SK-N-SH (cell line): ENCODE results near the gene POLR1A. TPM values are rescaled to one million over a fixed set of nuclear protein-coding genes. Genes with fewer than 3 reads are reported as not detected.

Experiments used
- CTCF ChIA-PET: fragments of 300-600, 350-600 bp; formaldehyde crosslinking; extraction: SDS; loops from one replicate; lab custom pipeline; 2021; lab: Yijun Ruan, JAX
- POLR2A ChIA-PET: fragments of 350-600 bp; sonication (Branson Sonifier 250); formaldehyde crosslinking; extraction: SDS; loops from one replicate; lab custom pipeline; 2020; ENCODE audit warnings: antibody characterized with exemption, inconsistent platforms; lab: Yijun Ruan, JAX
- DNase-seq: peaks from one replicate; pipeline ENCODE4 v3.0.0; 2012
- H2AFZ ChIP-seq: fragments of 200-600 bp; sonication (generic); 2 replicates; pipeline ENCODE4 v1.8.1; 2016; ENCODE audit warnings: antibody characterized with exemption, mild to moderate bottlenecking, low read depth
- H3F3A ChIP-seq: fragments of 200-600 bp; sonication (generic); replicated peaks from 2 replicates; pipeline ENCODE3; 2016; ENCODE audit warnings: antibody characterized with exemption, mild to moderate bottlenecking; ENCODE audit not compliant: insufficient read depth
- H3K27ac ChIP-seq, 2 experiments: fragments of 200-500 bp in 1 of 2; fragments of 200-600 bp in 1 of 2; sonication (Bioruptor generic) in 1 of 2; sonication (generic), shearing (Covaris generic) in 1 of 2; 2 replicates each; pipeline versions ENCODE4 v1.5.1 to v1.6.1; 2014 to 2016; ENCODE audit warnings: low read depth in 2 of 2, inconsistent platforms in 1 of 2, low read length in 1 of 2, mild to moderate bottlenecking in 1 of 2, mixed read lengths in 1 of 2
- H3K27me3 ChIP-seq: fragments of 200-600 bp; sonication (generic), shearing (Covaris generic); 2 replicates; pipeline ENCODE4 v1.6.1; 2016; ENCODE audit warnings: mixed run types; ENCODE audit not compliant: insufficient read depth
- H3K36me3 ChIP-seq, 2 experiments: fragments of 200-500 bp in 1 of 2; fragments of 200-600 bp in 1 of 2; sonication (Bioruptor generic) in 1 of 2; sonication (generic) in 1 of 2; replicated peaks in 1 of 2; 2 replicates each; pipeline versions ENCODE3 to v1.5.1; 2014 to 2016; ENCODE audit warnings: low read length in 1 of 2, mild to moderate bottlenecking in 1 of 2; ENCODE audit not compliant: insufficient read depth in 2 of 2, control insufficient read depth in 1 of 2
- H3K4me1 ChIP-seq, 2 experiments: fragments of 200-500 bp in 1 of 2; fragments of 200-600 bp in 1 of 2; sonication (Bioruptor generic) in 1 of 2; sonication (generic), shearing (Covaris generic) in 1 of 2; 2 replicates each; pipeline versions ENCODE4 v1.5.1 to v1.6.1; 2014 to 2016; ENCODE audit warnings: low read depth in 1 of 2, low read length in 1 of 2, mixed run types in 1 of 2; ENCODE audit not compliant: insufficient read depth in 2 of 2, control insufficient read depth in 1 of 2
- H3K4me2 ChIP-seq: fragments of 200-600 bp; sonication (generic), shearing (Covaris generic); 2 replicates; pipeline ENCODE4 v1.6.1; 2017; ENCODE audit warnings: mixed run types
- H3K4me3 ChIP-seq, 2 experiments: fragments of 200-500 bp in 1 of 2; fragments of 200-600 bp in 1 of 2; sonication (Bioruptor generic) in 1 of 2; sonication (generic), shearing (Covaris generic) in 1 of 2; 2 replicates each; pipeline versions ENCODE4 v1.5.1 to v1.8.1; 2014 to 2016; ENCODE audit warnings: low read depth in 2 of 2, inconsistent platforms in 1 of 2, low read length in 1 of 2, mild to moderate bottlenecking in 1 of 2, mixed read lengths in 1 of 2, moderate library complexity in 1 of 2
- H3K79me2 ChIP-seq: fragments of 200-600 bp; sonication (generic); 2 replicates; pipeline ENCODE4 v1.8.1; 2017; ENCODE audit warnings: mild to moderate bottlenecking; ENCODE audit not compliant: insufficient read depth
- H3K9ac ChIP-seq: fragments of 200-600 bp; sonication (generic); 2 replicates; pipeline ENCODE4 v1.6.1; 2017; ENCODE audit warnings: mixed run types
- H3K9me2 ChIP-seq: fragments of 200-600 bp; sonication (generic); 2 replicates; pipeline ENCODE4 v1.6.1; 2017; ENCODE audit warnings: mixed run types
- H3K9me3 ChIP-seq: fragments of 200-600 bp; sonication (generic); 2 replicates; pipeline ENCODE4 v1.6.1; 2017; ENCODE audit warnings: mixed run types, mild to moderate bottlenecking, moderate library complexity
- H4K20me1 ChIP-seq: fragments of 200-600 bp; sonication (generic); 2 replicates; pipeline ENCODE4 v1.6.1; 2017; ENCODE audit warnings: mild to moderate bottlenecking, mixed run types; ENCODE audit not compliant: insufficient read depth
- CHD2 ChIP-seq: fragments of 150-350 bp; IDR thresholded peaks from 2 replicates; pipeline ENCODE4 v1.6.1; 2018; ENCODE audit warnings: low read length; ENCODE audit not compliant: partially characterized antibody
- EZH2phosphoT487 ChIP-seq: fragments of 200-600 bp; sonication (generic); IDR thresholded peaks from 2 replicates; pipeline ENCODE4 v1.6.1; 2017; ENCODE audit warnings: low read depth, mixed run types, mild to moderate bottlenecking, antibody characterized with exemption, moderate library complexity, borderline replicate concordance
- FOXJ3 ChIP-seq: sonication (generic); formaldehyde crosslinking; IDR thresholded peaks from 2 replicates; pipeline ENCODE4 v1.5.1; 2020; ENCODE audit warnings: mild to moderate bottlenecking, missing genetic modification reagents
- GATA2 ChIP-seq: sonication (generic); formaldehyde crosslinking; IDR thresholded peaks from 2 replicates; pipeline ENCODE4 v1.5.0; 2020; ENCODE audit warnings: mild to moderate bottlenecking, missing genetic modification reagents
- JUND ChIP-seq: IDR thresholded peaks from 2 replicates; pipeline ENCODE4 v1.4.0; 2012
- MEF2A ChIP-seq: IDR thresholded peaks from 2 replicates; pipeline ENCODE4 v1.4.0; 2012; ENCODE audit warnings: low read depth, borderline replicate concordance
- MXI1 ChIP-seq: IDR thresholded peaks from 2 replicates; pipeline ENCODE4 v1.6.1; 2012; ENCODE audit warnings: mild to moderate bottlenecking, low read depth, low read length, improper control_type of control experiment
- NFIC ChIP-seq: IDR thresholded peaks from 2 replicates; pipeline ENCODE4 v1.4.0; 2012; ENCODE audit warnings: borderline replicate concordance
- NRF1 ChIP-seq: IDR thresholded peaks from 2 replicates; pipeline ENCODE4 v1.6.1; 2012; ENCODE audit warnings: low read depth, mild to moderate bottlenecking, low read length
- PBX3 ChIP-seq: IDR thresholded peaks from 2 replicates; pipeline ENCODE4; 2012
- RAD21 ChIP-seq: IDR thresholded peaks from 2 replicates; pipeline ENCODE4 v1.6.1; 2012; ENCODE audit warnings: mild to moderate bottlenecking, low read length
- RCOR1 ChIP-seq: fragments of 150-350 bp; IDR thresholded peaks from 2 replicates; pipeline ENCODE4 v1.6.1; 2017; ENCODE audit warnings: antibody characterized with exemption, low read length
- RFX5 ChIP-seq: IDR thresholded peaks from 2 replicates; pipeline ENCODE4 v1.6.1; 2012; ENCODE audit warnings: mild to moderate bottlenecking, improper control_type of control experiment, low read length
- TAF1 ChIP-seq: IDR thresholded peaks from 2 replicates; pipeline ENCODE4 v1.6.1; 2012; ENCODE audit warnings: low read depth, mild to moderate bottlenecking, low read length, moderate library complexity, borderline replicate concordance
- TEAD4 ChIP-seq: IDR thresholded peaks from 2 replicates; pipeline ENCODE4 v1.4.0; 2012; ENCODE audit warnings: mild to moderate bottlenecking, borderline replicate concordance; ENCODE audit not compliant: insufficient read depth
- USF1 ChIP-seq: IDR thresholded peaks from 2 replicates; pipeline ENCODE4 v1.4.0; 2012; ENCODE audit warnings: low read depth, borderline replicate concordance
- WGBS: methylation state at CpG from one replicate; pipeline ENCODE4 v1.1.6; 2017; ENCODE audit warnings: low lambda C conversion rate; 5-methylcytosine and 5-hydroxymethylcytosine counted together
- polyA plus RNA-seq, 3 experiments: library from polyadenylated mRNA; depleted of rRNA; stranded (reverse); fragments of >200 nt; gene quantifications; 2 replicates each; pipeline ENCODE4 v1.2.3, GENCODE V29; 2012
- TF ChIP-seq, protein P1 (sequence below): IDR thresholded peaks from 2 replicates; pipeline ENCODE4 v1.4.0; 2012; ENCODE audit warnings: low read depth, borderline replicate concordance
- TF ChIP-seq, protein P2 (sequence below): fragments of 200-600 bp; sonication (generic); IDR thresholded peaks from 2 replicates; pipeline ENCODE4 v1.6.1; 2017; ENCODE audit warnings: antibody characterized with exemption, mild to moderate bottlenecking, moderate library complexity

The POLR1A gene
- polyA plus RNA-seq, 1 of the 3 experiments (the other 2 are of a cell fraction), result 6.1 TPM

DNA sequence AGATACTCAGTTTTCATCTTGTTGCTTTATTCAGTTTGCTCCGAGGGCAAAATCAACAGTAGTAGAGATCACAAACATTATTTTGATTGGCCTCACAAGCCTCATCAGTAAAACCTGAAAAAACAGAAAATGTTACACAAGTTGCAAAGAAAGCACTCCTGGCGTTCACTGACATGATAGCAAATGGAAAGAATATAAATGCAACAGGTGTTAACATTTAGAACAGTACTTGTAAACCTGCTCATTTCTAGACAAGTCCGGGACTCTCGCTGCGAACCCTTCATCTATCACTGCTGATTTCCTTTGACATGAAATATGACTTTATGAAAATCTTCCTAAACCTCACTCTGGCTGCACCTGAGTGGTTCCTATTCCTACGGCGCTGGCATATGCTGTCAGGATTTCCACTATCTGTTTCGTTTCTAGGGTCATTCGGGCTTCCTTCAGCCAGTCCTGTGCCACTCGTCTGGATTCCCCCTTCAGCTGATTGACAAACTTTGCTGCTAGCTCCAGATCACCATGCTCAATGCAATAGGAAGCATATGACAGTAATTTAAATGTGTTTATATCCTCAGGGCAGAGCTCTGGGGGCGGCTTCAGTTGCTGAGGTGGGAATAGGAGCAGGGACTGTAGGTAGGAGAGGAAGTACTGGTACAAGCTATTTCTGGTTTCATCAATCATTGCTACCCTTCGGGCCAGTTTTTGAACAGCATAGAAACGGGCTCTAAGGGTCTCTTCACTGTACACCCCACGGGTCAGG is 38.4 kb upstream of the POLR1A start:
- Histone ChIP-seq H4K20me1 (no peaks in the 10 kb centered on the region), H2AFZ (no peak overlapping the region), H3K9ac (no peak overlapping the region), H3K79me2 (no peaks in the 10 kb centered on the region), H3K36me3 (peaks cover 71 to 82% of the 10 kb centered on the region in 2 experiments), H3F3A (peaks cover 19% of the 10 kb centered on the region), H3K27me3 (no peaks in the 10 kb centered on the region), H3K4me1 (no peaks in the 10 kb centered on the region), H3K4me2 (no peak overlapping the region), H3K9me2 (no peaks in the 10 kb centered on the region), H3K9me3 (no peaks in the 10 kb centered on the region), H3K4me3 (no peak overlapping the region), H3K27ac (no peak overlapping the region)
- POLR2A ChIA-PET, result no interaction called here
- TF ChIP-seq USF1 (no peak), RAD21 (no peak), EZH2phosphoT487 (no peak), RCOR1 (no peak), RFX5 (no peak), MEF2A (no peak), JUND (no peak), TEAD4 (no peak), CHD2 (no peak), GATA2 (no peak), FOXJ3 (CRISPR knock-in tag) (no peak), TAF1 (no peak), PBX3 (no peak), MXI1 (no peak), NFIC (no peak), NRF1 (no peak)
- TF ChIP-seq, protein P1, sequence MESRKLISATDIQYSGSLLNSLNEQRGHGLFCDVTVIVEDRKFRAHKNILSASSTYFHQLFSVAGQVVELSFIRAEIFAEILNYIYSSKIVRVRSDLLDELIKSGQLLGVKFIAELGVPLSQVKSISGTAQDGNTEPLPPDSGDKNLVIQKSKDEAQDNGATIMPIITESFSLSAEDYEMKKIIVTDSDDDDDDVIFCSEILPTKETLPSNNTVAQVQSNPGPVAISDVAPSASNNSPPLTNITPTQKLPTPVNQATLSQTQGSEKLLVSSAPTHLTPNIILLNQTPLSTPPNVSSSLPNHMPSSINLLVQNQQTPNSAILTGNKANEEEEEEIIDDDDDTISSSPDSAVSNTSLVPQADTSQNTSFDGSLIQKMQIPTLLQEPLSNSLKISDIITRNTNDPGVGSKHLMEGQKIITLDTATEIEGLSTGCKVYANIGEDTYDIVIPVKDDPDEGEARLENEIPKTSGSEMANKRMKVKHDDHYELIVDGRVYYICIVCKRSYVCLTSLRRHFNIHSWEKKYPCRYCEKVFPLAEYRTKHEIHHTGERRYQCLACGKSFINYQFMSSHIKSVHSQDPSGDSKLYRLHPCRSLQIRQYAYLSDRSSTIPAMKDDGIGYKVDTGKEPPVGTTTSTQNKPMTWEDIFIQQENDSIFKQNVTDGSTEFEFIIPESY, result no peak
- TF ChIP-seq, protein P2, sequence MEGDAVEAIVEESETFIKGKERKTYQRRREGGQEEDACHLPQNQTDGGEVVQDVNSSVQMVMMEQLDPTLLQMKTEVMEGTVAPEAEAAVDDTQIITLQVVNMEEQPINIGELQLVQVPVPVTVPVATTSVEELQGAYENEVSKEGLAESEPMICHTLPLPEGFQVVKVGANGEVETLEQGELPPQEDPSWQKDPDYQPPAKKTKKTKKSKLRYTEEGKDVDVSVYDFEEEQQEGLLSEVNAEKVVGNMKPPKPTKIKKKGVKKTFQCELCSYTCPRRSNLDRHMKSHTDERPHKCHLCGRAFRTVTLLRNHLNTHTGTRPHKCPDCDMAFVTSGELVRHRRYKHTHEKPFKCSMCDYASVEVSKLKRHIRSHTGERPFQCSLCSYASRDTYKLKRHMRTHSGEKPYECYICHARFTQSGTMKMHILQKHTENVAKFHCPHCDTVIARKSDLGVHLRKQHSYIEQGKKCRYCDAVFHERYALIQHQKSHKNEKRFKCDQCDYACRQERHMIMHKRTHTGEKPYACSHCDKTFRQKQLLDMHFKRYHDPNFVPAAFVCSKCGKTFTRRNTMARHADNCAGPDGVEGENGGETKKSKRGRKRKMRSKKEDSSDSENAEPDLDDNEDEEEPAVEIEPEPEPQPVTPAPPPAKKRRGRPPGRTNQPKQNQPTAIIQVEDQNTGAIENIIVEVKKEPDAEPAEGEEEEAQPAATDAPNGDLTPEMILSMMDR, result no peak
- DNase-seq, result no peak
- 93% methylated on average over 14 of the region's 14 CpGs for WGBS
- CTCF ChIA-PET, result interaction anchor here (0.9 kb wide), 1 partner anchor 316 kb away, joined by 4 read pairs; no protein-coding TSS in a partner anchor
